Effector memory CD8-positive, alpha-beta T cell (primary cell): ENCODE results near the gene ZC3H7B.
A peak's percentile ranks its signal among the peaks of the same experiment; 100 is the strongest.

ENCODE experiments used
- ATAC-seq: fragments of 150-1000 bp; cut with Tn5 transposase; replicated peaks from 2 replicates; pipeline ENCODE4 v1.10.0; 2021; ENCODE audit warnings: mild to moderate bottlenecking, moderate library complexity
- DNase-seq, 3 experiments: peaks; one replicate each; pipeline ENCODE4 v3.0.0; 2021
- H3K27ac Mint-ChIP-seq, 2 donors: one replicate each; pipeline ENCODE4 v1.8.0; 2022; ENCODE audit warnings: mild to moderate bottlenecking in 2 of 2, mixed read lengths in 2 of 2, moderate library complexity in 2 of 2
- H3K27me3 Mint-ChIP-seq, 2 donors: one replicate each; pipeline ENCODE4 v1.8.0; 2022; ENCODE audit warnings: mixed read lengths in 2 of 2
- H3K36me3 Mint-ChIP-seq: one replicate; pipeline ENCODE4 v1.8.0; 2022; ENCODE audit warnings: mild to moderate bottlenecking, moderate library complexity, mixed read lengths; ENCODE audit not compliant: insufficient read depth
- H3K4me1 Mint-ChIP-seq, 2 donors: one replicate each; pipeline ENCODE4 v1.8.0; 2022; ENCODE audit warnings: low read depth in 2 of 2, mixed read lengths in 2 of 2
- H3K4me3 Mint-ChIP-seq, 2 donors: one replicate each; pipeline ENCODE4 v1.8.0; 2022; ENCODE audit warnings: mild to moderate bottlenecking in 2 of 2, mixed read lengths in 2 of 2, moderate library complexity in 2 of 2
- H3K9me3 Mint-ChIP-seq, 2 donors: one replicate each; pipeline ENCODE4 v1.8.0; 2022; ENCODE audit warnings: mixed read lengths in 2 of 2

ZC3H7B gene

GRCh38 chr22:41324821-41325528 lies 23.6 kb downstream of the ZC3H7B start:
- no peak for ATAC-seq
- Mint-ChIP-seq H3K9me3 (no peaks in the 10 kb centered on the region), H3K36me3 (peaks cover 49% of the 10 kb centered on the region), H3K27ac (peak overlapping the region; percentile 46 to 67), H3K27me3 (no peaks in the 10 kb centered on the region), H3K4me3 (no peak overlapping the region), H3K4me1 (peaks cover 3 to 25% of the 10 kb centered on the region in 2 donors)
- no peak for DNase-seq

GRCh38 chr22:41327124-41327523 lies 25.8 kb downstream of the ZC3H7B start:
- peaks cover 61% of the 10 kb centered on the region for H3K36me3 Mint-ChIP-seq
- DNase-seq (no peak), ATAC-seq (no peak)
- H3K4me3 Mint-ChIP-seq = no peak overlapping the region
- no peaks in the 10 kb centered on the region for H3K9me3 Mint-ChIP-seq
- H3K27ac Mint-ChIP-seq = peak overlapping the region in 1 of 2 donors; percentile 28
- H3K27me3 Mint-ChIP-seq = no peaks in the 10 kb centered on the region
- H3K4me1 Mint-ChIP-seq = peaks cover 3 to 21% of the 10 kb centered on the region in 2 donors

- Mint-ChIP-seq H3K36me3 (peaks cover 56% of the 10 kb centered on the region), H3K27ac (no peak overlapping the region), H3K4me1 (peaks cover 0 to 13% of the 10 kb centered on the region in 2 donors), H3K9me3 (no peaks in the 10 kb centered on the region), H3K4me3 (no peak overlapping the region), H3K27me3 (no peaks in the 10 kb centered on the region)
- ATAC-seq = no peak
- no peak for DNase-seq
These were observed 28.8 kb downstream of the ZC3H7B start for GRCh38 chr22:41330169-41330568.

DNA sequence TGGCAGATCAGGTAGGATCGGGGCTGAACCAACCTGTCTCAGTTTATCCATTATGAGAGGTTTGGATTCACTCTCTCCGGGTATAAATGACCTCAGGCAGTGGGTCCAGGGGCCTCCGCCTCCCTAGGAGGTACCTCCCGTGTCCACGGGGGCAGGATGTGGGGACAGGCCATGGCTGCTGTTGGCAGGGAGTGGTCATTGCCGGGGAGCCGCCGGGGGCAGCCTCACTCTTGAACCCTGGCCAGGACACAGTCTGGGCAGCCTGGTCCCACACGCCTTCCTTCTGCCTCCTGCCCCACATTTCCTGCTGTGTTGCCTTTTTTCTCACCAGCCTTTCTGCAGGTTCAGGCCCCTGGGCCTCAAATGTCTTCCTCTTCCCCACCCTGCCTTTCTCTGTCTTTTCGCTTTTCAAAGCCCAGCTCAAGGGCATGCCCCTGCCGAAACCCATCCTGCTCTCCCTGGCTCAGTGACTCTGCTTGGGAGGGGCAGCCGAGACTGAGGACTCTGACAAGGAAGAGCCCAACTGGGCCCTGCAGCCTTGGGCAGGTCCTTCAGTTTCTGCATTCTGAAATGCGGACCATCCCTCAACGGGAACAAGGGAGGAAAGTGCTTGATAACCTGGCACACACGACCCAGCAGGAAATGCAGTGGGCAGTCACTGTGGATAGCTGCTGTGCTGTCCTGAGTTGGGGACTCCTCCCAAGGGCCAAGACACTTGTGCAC lies 31.1 kb downstream of the ZC3H7B start:
- H3K36me3 Mint-ChIP-seq = peaks cover 61% of the 10 kb centered on the region
- peaks cover 2 to 10% of the 10 kb centered on the region in 2 donors for H3K4me1 Mint-ChIP-seq
- peak overlapping the region; percentile 20 to 44 for H3K27ac Mint-ChIP-seq
- ATAC-seq (no peak), DNase-seq (no peak)
- no peak overlapping the region for H3K4me3 Mint-ChIP-seq
- H3K9me3 Mint-ChIP-seq = no peaks in the 10 kb centered on the region
- no peaks in the 10 kb centered on the region for H3K27me3 Mint-ChIP-seq

- no peaks in the 10 kb centered on the region for H3K9me3 Mint-ChIP-seq
- peak overlapping the region in 1 of 2 donors; percentile 65 for H3K27ac Mint-ChIP-seq
- no peaks in the 10 kb centered on the region for H3K27me3 Mint-ChIP-seq
- no peak for ATAC-seq
- peaks cover 54% of the 10 kb centered on the region for H3K36me3 Mint-ChIP-seq
- no peak for DNase-seq
- H3K4me3 Mint-ChIP-seq = no peak overlapping the region
- H3K4me1 Mint-ChIP-seq = peaks cover 2 to 10% of the 10 kb centered on the region in 2 donors
These were observed 32.5 kb downstream of the ZC3H7B start for GRCh38 chr22:41333806-41334205.

DNA sequence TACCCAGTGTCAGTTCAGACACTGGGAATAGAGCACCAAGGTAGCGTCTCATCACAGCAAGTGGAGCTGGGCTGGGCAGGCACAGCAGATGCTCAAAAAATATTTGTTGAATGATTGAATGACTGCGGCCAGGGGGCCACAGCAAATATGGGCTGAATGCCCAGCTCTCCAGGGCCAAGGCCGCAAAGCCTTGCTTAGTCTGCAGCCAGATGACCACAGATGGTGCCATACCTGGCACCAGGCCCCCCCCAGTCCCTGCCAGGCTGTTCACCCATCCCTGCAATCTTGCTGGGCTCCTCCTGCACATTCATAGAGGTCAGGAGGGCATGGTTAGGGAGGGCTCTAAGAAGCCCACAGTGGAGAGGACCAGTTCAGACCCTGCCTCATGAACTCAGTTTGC lies 32.9 kb downstream of the ZC3H7B start:
- H3K27ac Mint-ChIP-seq = peak overlapping the region in 1 of 2 donors; percentile 65
- H3K4me3 Mint-ChIP-seq = no peak overlapping the region
- H3K27me3 Mint-ChIP-seq = no peaks in the 10 kb centered on the region
- H3K36me3 Mint-ChIP-seq = peaks cover 53% of the 10 kb centered on the region
- H3K9me3 Mint-ChIP-seq = no peaks in the 10 kb centered on the region
- peaks cover 2 to 10% of the 10 kb centered on the region in 2 donors for H3K4me1 Mint-ChIP-seq
- ATAC-seq (no peak), DNase-seq (no peak)

- ATAC-seq = no peak
- H3K27ac Mint-ChIP-seq = peak overlapping the region; percentile 31 to 73
- H3K4me3 Mint-ChIP-seq = no peak overlapping the region
- H3K9me3 Mint-ChIP-seq = no peaks in the 10 kb centered on the region
- H3K36me3 Mint-ChIP-seq = peaks cover 52% of the 10 kb centered on the region
- H3K27me3 Mint-ChIP-seq = no peaks in the 10 kb centered on the region
- H3K4me1 Mint-ChIP-seq = peaks cover 2 to 10% of the 10 kb centered on the region in 2 donors
- no peak for DNase-seq
These were observed 33.8 kb downstream of the ZC3H7B start for GRCh38 chr22:41334951-41335635.

- ATAC-seq = no peak
- Mint-ChIP-seq H3K9me3 (no peaks in the 10 kb centered on the region), H3K27ac (peak overlapping the region in 1 of 2 donors; percentile 77), H3K4me3 (no peak overlapping the region), H3K27me3 (no peaks in the 10 kb centered on the region), H3K36me3 (peaks cover 31% of the 10 kb centered on the region), H3K4me1 (peaks cover 2 to 10% of the 10 kb centered on the region in 2 donors)
- DNase-seq = no peak
These were observed 37.4 kb downstream of the ZC3H7B start for GRCh38 chr22:41338614-41339212.

GRCh38 chr22:41339823-41340222 lies 38.5 kb downstream of the ZC3H7B start:
- DNase-seq (no peak), ATAC-seq (no peak)
- Mint-ChIP-seq H3K4me3 (no peak overlapping the region), H3K27ac (no peak overlapping the region), H3K36me3 (peaks cover 38% of the 10 kb centered on the region), H3K4me1 (peaks cover 2 to 8% of the 10 kb centered on the region in 2 donors), H3K9me3 (no peaks in the 10 kb centered on the region), H3K27me3 (no peaks in the 10 kb centered on the region)

DNA sequence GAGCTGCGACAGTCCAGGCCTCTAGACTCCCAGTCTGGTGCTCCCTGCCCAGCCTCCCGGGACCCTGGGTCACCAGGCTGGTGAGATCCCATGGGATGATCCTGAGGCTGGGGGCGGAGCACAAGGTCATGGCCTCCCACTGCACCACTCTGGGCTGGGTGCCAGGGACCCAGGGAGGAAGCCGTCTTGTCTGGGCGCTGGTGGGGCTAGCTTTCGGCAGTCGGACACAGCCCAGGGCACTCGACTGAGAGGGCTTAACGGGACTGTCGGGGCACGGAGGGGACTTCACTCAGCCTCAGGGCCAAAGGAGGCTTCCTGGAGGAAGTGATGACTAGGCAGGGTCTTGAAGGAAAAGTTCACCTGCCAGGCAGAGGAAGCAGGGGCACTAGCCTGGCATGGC lies 39.0 kb downstream of the ZC3H7B start:
- DNase-seq (no peak), ATAC-seq (no peak)
- peak overlapping the region; percentile 76 to 80 for H3K27ac Mint-ChIP-seq
- no peaks in the 10 kb centered on the region for H3K27me3 Mint-ChIP-seq
- peaks cover 2 to 3% of the 10 kb centered on the region in 2 donors for H3K4me1 Mint-ChIP-seq
- peaks cover 42% of the 10 kb centered on the region for H3K36me3 Mint-ChIP-seq
- H3K4me3 Mint-ChIP-seq = no peak overlapping the region
- H3K9me3 Mint-ChIP-seq = no peaks in the 10 kb centered on the region

- H3K27ac Mint-ChIP-seq = peak overlapping the region; percentile 76 to 80
- no peak overlapping the region for H3K4me3 Mint-ChIP-seq
- H3K4me1 Mint-ChIP-seq = no peaks in the 10 kb centered on the region
- H3K9me3 Mint-ChIP-seq = no peaks in the 10 kb centered on the region
- DNase-seq = no peak
- H3K36me3 Mint-ChIP-seq = peaks cover 45% of the 10 kb centered on the region
- no peak for ATAC-seq
- H3K27me3 Mint-ChIP-seq = no peaks in the 10 kb centered on the region
These were observed 39.7 kb downstream of the ZC3H7B start for GRCh38 chr22:41341012-41341411.

- Mint-ChIP-seq H3K27me3 (no peaks in the 10 kb centered on the region), H3K36me3 (peaks cover 47% of the 10 kb centered on the region), H3K27ac (peak overlapping the region in 1 of 2 donors; percentile 51), H3K9me3 (no peaks in the 10 kb centered on the region), H3K4me1 (no peaks in the 10 kb centered on the region), H3K4me3 (no peak overlapping the region)
- ATAC-seq (no peak), DNase-seq (no peak)
These were observed 40.7 kb downstream of the ZC3H7B start for GRCh38 chr22:41341990-41342389.

GRCh38 chr22:41343300-41343699 lies 42.0 kb downstream of the ZC3H7B start:
- H3K36me3 Mint-ChIP-seq = peaks cover 55% of the 10 kb centered on the region
- H3K27ac Mint-ChIP-seq = no peak overlapping the region
- H3K4me1 Mint-ChIP-seq = no peaks in the 10 kb centered on the region
- no peaks in the 10 kb centered on the region for H3K27me3 Mint-ChIP-seq
- DNase-seq (no peak), ATAC-seq (no peak)
- no peaks in the 10 kb centered on the region for H3K9me3 Mint-ChIP-seq
- no peak overlapping the region for H3K4me3 Mint-ChIP-seq
